ENCODE results near the gene PRKN.

PRKN gene

DNA sequence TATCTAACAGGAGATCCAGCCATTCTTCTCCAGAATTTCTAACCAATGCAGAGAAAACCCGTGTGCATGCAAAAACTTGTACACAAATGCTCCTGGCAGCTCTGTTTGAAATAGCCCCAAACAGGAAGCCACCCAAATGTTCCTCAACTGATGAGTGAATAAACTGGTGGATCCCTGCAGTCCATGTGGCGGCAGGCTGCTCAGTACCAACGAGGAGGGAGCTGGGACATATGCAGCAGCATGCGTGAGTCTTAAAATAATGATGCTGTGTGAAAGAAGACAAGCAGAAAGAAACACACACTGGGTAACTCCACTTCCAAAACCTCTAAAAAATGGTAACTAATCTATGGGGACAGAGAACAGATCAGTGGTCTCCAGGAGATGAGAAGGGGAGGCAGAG, 911.6 kb downstream of the PRKN start:
- TF ChIP-seq, protein P1, sequence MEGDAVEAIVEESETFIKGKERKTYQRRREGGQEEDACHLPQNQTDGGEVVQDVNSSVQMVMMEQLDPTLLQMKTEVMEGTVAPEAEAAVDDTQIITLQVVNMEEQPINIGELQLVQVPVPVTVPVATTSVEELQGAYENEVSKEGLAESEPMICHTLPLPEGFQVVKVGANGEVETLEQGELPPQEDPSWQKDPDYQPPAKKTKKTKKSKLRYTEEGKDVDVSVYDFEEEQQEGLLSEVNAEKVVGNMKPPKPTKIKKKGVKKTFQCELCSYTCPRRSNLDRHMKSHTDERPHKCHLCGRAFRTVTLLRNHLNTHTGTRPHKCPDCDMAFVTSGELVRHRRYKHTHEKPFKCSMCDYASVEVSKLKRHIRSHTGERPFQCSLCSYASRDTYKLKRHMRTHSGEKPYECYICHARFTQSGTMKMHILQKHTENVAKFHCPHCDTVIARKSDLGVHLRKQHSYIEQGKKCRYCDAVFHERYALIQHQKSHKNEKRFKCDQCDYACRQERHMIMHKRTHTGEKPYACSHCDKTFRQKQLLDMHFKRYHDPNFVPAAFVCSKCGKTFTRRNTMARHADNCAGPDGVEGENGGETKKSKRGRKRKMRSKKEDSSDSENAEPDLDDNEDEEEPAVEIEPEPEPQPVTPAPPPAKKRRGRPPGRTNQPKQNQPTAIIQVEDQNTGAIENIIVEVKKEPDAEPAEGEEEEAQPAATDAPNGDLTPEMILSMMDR (IDR thresholded peaks at IDR 0.05; ENCODE audit: low read depth, low read length) = no peak

DNA sequence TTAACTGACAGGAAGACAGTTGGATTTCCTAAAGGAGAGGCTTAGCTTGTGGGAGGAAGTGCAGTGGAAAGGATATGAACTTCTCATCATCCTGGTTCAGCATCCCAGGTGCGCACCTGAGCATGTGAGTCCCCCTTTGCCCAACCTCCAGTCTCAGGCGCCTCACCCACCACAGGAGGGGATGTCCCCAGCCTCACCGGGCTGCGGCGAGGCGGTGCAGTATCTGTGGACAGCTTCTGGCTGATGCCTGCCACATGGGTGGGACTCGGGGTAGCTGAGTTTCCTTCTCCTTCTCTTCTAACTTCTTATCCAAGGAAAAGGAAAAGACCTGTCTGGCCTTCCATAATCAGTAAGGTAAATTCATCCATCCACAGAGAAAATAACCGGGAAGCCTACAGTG, 914.4 kb downstream of the PRKN start:
- TF ChIP-seq, protein P1 (IDR thresholded peaks at IDR 0.05; ENCODE audit: low read depth, low read length) = no peak

More for the DNA sequence above, 911.6 kb downstream of the PRKN start:
- DNase-seq (ENCODE audit: extremely low read depth, low read depth) = no peak

DNA sequence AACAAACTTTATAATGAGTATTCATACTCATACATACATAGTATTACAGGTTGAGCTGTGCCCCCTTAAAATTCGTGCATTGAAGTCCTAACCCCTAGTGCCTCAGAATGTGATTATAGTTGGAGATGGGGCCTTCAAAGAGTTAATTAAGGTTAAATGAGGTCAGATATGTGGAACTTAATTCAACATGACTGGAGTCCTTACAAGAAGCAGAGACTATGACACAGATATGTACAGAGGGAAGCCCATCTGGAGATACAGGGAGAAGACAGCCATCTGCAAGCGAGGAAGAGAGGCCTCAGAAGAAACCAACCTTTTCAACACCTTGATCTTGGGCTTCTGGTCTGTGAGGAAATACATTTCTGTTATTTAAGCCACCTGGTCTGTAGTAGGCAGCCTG, 917.6 kb downstream of the PRKN start:
- TF ChIP-seq, protein P1 (IDR thresholded peaks at IDR 0.05; ENCODE audit: low read depth, low read length) = no peak
- DNase-seq (ENCODE audit: extremely low read depth, low read depth) = no peak

More for the DNA sequence above, 914.4 kb downstream of the PRKN start:
- DNase-seq (ENCODE audit: extremely low read depth, low read depth) = no peak

DNA sequence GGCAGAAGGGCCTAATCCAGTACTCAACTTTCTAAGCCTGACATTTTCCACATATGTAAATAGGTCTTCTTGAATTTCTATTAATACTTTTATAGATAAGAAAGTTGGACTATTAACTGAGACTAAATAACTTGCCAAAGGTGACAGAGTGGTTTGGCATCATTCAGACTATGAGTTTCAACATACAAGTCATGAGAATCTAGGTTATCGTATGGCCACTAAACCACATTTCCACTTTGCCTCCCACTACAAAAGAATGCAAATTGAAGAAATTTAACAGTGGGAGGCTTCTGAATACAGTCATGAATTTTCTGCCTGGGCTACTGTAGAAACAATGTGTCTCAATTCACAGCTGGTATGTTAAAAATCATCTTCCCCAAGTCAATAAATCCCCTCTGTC, 922.7 kb downstream of the PRKN start:
- TF ChIP-seq, protein P1 (IDR thresholded peaks at IDR 0.05; ENCODE audit: low read depth, low read length) = no peak
- DNase-seq (ENCODE audit: extremely low read depth, low read depth) = no peak

DNA sequence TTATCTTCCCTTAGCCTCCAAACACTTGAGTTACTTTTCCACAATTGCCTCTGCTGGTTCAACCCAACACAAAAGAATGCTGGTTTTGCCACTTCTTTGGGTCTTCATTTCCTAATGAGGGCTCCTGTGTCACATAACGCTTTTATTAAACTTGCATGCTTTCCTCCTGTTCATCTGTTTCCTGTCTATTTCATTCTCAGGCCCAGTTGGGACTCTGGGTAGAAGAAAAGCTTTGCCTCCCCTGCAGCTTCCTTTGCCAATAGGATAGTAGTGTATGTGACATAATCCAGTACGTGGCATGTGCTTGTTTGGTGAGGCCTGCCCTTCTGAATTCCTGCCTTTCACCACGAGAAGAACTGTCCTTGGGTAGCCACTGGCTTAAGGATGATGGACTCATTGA, 924.4 kb downstream of the PRKN start:
- TF ChIP-seq, protein P1 (IDR thresholded peaks at IDR 0.05; ENCODE audit: low read depth, low read length) = no peak
- DNase-seq (ENCODE audit: extremely low read depth, low read depth) = no peak

DNA sequence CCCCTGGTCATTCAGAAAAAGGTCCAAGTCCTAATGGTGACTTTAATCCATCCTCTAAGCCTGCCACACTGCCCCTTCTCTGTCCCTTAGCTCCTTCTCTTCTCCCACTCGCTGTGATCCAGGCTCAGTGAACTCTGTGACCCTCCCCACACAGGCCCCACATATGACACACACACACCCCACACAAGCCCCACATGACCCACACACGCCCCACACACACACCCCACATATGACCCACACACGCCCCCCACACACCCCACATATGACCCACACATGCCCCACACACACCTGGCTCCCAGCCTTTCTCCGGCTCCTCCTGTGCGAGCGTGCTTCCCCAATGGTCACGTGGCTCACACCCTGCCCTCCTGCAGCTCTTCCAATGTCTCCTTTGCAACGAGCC, 925.3 kb downstream of the PRKN start:
- no peak for DNase-seq (ENCODE audit: extremely low read depth, low read depth)
- TF ChIP-seq, protein P1 (IDR thresholded peaks at IDR 0.05; ENCODE audit: low read depth, low read length) = no peak

DNA sequence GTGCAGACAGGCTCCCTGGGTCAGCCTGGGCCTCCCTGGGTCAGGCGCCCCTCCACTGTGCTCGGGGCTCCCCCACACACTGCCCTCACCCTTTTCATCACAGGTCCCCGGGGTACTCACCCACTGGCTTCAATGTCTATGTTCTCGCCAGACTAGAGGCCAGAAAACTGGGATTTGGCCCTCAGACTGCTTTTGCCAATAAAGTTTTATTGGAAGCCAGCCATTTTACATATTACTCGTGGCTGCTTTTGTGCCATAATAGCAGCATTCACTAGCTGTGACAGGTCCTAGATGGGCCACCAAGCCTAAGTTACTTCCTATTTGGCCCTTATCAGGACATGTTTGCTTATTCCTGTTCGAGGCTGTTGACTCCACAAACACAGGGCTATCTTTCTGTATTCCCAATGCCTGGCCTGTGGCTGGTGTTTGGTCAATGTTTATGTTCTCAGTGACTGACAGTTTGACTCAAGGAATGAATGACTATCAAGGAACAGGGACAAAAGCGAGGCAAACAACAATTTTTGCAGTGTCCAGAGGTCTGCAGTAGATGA, 928.6 kb downstream of the PRKN start:
- TF ChIP-seq, protein P1 (IDR thresholded peaks at IDR 0.05; ENCODE audit: low read depth, low read length) = no peak
- DNase-seq (ENCODE audit: extremely low read depth, low read depth) = no peak

Data from AG09319 (cell line).